ENCODE data around the gene ADAMTSL4.

GRCh38 chr1:150578272-150579109, 29.3 kb downstream of the ADAMTSL4 start:
- TF ChIP-seq POLR2A (IDR thresholded peaks at IDR 0.05) (peak in 1 of 3 donors; percentile 55), CTCF (IDR thresholded peaks at IDR 0.05 in 8 of 11, conservative IDR thresholded peaks at IDR 0.05 in 3 of 11) (peak in 1 of 11 experiments; percentile 3), POLR2AphosphoS5 (IDR thresholded peaks at IDR 0.05) (peak in 2 of 3 donors; percentile 67 to 86)

All from spleen (tissue), 7 donors.